HL-60/S4 treated with phorbol 12-myristate 13-acetate at 8.2 ng/mL for 4 days and 3 days (cell line): ENCODE results near the gene RSU1.

ENCODE experiments used
- in situ Hi-C: fragments of 300-500 bp; cut with MboI; formaldehyde crosslinking; loops from 2 replicates; pipeline ENCODE4 v1.15.0; 2022; ENCODE audit warnings: low sequenced_read_pairs

The RSU1 gene

GRCh38 chr10:16817125-16818019 is at the start of gene RSU1:
RSU1 (minus strand) TSS chr10:16817424; CDS start chr10:16817081, 343 bp downstream.
- in situ Hi-C loops = no loop called here

GRCh38 chr10:16866541-16867275 is 49.5 kb upstream of the RSU1 start:
- in situ Hi-C loops = no loop called here

DNA sequence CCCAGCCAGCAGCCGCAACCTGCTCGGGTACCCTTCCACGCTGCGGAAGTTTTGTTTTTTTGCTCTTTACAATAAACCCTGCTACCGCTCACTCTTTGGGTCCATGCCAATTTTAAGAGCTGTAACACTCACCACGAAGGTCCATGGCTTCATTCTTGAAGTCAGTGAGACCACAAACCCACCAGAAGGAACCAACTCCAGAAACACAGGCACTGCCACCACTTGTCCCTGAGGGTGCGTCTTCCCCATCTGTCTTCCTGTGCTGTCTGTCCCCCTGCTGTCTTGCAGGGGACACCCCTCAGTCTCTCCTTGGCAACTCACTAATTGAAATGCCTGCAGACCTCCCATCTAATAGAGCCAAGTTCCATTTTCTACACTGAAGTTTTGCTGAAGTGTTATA is 48.5 kb upstream of the RSU1 start:
- in situ Hi-C loops = no loop called here

DNA sequence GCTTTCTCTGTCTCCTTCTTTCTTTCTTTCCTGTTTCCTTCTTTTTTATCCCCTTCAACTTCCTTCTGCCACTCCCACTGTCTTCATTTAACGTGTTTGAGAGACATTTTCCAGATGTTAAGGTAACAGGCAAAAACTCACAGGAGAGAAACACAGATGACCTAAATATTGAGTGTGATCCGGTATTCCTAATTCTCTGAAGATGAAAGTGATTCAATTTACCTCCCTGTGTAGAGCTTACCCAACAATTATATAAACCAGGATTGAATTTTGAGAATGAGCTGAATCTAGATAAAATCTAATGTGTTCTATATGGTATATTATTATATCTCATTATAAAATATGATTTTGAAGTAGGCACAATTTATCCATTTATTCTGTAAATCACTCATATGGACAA is 46.5 kb upstream of the RSU1 start:
- in situ Hi-C loops = no loop called here

DNA sequence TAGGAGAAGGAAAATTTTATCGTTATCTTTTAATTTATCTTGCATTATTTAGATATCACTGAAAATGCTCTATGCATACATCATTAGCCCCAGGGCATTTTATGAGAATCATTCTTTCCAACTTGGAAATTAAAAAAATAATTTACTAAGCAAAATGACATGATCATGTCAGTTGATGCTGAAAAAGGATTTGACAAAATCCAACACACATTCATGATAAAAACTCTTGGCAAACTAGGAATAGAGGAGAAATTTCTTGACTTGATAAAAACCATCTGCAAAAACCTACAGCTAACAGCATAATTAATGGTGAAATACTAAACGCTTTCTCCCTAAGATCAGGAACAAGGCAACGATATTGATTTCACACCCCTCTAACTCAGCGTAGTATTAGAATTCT is 40.2 kb upstream of the RSU1 start:
- in situ Hi-C loops = no loop called here

DNA sequence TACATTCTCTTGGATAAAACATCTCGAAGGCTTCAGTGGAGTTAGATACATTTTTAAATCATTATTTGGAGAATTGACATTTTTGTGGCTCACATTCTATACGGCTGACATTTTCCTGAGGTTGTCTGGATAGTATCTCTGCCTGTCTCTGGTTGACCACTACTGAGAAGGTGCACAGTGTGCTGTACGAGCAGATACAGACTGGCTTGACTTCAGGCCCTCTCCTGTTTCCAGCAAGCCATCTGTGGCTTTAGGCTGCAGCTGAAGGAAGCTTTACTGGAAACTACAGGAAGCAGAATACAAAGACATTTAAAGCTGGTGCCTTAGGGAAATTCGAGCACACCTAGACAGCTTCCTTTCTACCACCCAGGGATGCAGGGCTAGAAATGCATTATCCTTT is 39.3 kb upstream of the RSU1 start:
- in situ Hi-C loops = no loop called here

DNA sequence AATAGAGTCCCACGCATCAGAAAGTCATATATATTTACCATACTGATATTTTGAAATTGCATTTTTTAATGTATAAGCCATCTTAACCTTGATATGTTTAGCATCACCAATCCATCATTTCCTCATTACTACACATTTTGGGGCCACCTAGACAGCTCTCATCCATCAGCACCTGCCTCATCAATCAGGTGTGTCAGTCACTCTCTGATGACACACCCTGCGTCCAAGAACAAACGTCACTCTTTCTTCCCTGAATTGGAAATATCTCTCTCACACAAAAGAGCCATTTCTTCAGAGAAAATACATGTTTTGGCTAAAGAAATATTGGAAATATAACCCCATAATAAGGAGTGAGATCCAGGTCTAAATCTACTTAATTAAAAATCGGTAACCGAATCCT is 38.9 kb upstream of the RSU1 start:
- in situ Hi-C loops = no loop called here

DNA sequence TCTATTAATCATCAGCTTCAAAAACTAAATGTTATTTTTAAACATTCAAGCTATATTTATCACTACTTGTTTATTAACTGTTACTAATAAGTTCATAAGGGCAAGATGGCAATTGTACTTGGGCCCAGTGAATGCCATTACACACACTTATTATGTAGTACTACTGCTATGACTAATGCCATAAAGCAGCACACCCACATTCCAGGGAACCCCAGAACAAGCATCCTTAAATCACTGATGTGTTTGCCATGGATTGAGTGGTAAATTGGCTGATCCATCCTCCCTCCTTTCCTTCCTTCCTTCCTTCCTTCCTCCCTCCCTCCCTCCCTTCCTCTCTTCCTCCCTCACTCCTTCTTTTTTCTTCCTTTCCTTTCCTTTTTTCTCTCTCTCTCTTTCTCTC is 37.4 kb upstream of the RSU1 start:
- in situ Hi-C loops = no loop called here

DNA sequence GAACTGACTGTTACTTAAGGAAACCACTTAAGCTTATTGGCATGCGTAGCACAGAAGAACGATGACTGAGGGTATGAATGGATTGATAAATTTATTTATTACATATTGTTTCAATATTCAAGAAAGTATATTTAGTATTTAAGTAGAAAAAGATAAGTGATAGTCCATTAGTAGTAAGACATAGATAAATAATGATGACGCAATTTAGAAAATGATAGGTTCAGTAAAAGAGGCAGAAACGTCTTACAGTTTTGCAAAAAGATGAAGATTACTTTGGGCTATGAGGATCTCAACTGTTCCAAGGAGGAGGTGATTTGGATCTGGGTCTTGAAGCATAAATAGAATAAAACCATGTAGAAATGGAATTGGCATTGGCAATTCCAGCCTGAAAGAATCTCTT is 36.6 kb upstream of the RSU1 start:
- in situ Hi-C loops = no loop called here

DNA sequence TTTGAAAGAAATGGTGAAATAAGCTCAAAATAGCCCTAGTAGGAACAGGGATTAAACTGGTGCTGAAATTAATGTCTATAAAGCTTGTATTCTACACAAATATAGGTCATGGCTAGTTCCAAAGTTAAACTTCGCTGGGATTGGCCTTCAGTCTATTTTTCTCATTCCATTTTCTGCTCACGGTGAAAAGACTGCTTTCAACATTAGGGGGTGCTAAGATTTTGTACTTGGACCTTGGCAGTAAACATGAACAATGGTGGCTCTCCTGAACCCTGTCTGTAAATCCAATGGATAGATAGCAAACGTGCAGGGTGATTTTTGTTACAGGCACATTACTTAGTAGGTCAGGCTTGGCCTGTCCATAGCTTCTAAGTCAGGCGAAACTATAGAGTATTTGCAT is 36.0 kb upstream of the RSU1 start:
- in situ Hi-C loops = no loop called here

DNA sequence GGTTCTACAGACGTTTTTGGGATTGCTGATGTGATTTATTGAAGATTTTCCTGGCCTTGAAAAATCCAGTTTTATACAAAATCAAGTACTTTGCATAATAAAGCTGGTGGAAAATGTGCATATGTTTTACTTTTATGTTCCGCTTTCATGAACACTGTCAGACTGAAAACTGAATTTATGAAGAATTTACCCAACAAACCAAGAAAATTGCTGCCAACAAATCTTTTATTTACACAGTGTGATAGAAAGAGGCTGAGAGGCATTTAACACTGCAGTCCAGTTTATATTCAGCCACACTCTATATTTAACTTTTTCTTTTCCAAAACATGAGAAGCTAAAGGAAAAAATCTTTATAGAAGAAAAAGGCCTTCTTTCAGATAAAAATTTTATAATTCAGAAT is 35.4 kb upstream of the RSU1 start:
- in situ Hi-C loops = no loop called here

GRCh38 chr10:16848562-16849154 is 31.4 kb upstream of the RSU1 start:
- in situ Hi-C loops = loop anchor here (5.0 to 25.0 kb wide), 2 partner anchors 404 to 589 kb away; no protein-coding TSS in a partner anchor

- in situ Hi-C loops = loop anchor here (5.0 to 25.0 kb wide), 2 partner anchors 405 to 590 kb away; no protein-coding TSS in a partner anchor
Measured at GRCh38 chr10:16847644-16848043, 30.4 kb upstream of the RSU1 start.

DNA sequence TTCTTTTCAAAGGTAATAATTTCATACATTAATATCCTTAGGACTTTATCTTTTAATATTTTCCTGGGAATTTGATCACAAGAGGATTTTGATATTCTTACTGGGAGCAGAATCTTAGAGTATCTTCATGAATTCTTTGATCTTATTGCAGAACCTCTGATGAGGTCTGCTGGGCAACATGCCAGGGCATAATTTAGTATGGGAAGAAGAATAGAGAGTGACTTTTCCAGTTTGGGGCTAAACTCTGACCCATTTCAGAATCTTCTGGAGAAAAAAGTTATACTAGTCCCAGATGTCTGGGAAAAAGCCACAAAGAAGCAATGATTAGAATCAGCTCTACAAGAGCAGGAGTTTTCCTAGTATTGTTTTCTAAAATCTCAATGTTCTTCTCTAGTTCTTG is 28.0 kb upstream of the RSU1 start:
- in situ Hi-C loops = loop anchor here (5.0 to 25.0 kb wide), 2 partner anchors 407 to 592 kb away; no protein-coding TSS in a partner anchor

- in situ Hi-C loops = loop anchor here (25.0 kb wide), 1 partner anchor 594 kb away; no protein-coding TSS in a partner anchor
Measured at GRCh38 chr10:16843252-16843870, 26.1 kb upstream of the RSU1 start.

- in situ Hi-C loops = loop anchor here (25.0 kb wide), 1 partner anchor 602 kb away; no protein-coding TSS in a partner anchor
Measured at GRCh38 chr10:16835228-16835627, 18.0 kb upstream of the RSU1 start.

GRCh38 chr10:16832351-16833080 is 15.3 kb upstream of the RSU1 start:
- in situ Hi-C loops = loop anchor here (25.0 kb wide), 1 partner anchor 605 kb away; no protein-coding TSS in a partner anchor

DNA sequence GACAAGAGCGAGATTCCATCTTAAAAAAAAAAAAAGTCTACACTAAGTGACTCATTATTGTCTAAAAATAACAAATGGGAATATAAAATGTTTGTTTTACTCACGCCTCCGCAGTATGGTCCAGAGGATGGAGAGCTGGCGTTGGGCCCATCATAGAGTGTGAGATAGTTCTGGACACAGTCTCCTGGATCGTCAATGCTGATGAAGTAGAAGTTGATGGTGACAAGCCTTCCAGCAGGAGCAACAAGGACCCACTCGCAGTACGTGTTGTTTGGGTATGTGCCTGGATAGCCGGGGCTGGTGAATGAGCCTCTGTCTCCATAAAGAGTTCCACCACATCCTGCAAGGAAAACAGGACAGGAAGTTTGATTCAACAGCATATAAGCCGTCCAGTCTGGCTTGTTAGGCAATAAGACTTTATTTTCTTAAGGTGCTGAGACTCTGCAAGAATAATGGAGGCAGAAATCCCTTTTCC is 11.5 kb upstream of the RSU1 start:
- in situ Hi-C loops = loop anchor here (25.0 kb wide), 1 partner anchor 609 kb away; no protein-coding TSS in a partner anchor

GRCh38 chr10:16828114-16828568 is 10.9 kb upstream of the RSU1 start:
- in situ Hi-C loops = loop anchor here (25.0 kb wide), 1 partner anchor 609 kb away; no protein-coding TSS in a partner anchor

DNA sequence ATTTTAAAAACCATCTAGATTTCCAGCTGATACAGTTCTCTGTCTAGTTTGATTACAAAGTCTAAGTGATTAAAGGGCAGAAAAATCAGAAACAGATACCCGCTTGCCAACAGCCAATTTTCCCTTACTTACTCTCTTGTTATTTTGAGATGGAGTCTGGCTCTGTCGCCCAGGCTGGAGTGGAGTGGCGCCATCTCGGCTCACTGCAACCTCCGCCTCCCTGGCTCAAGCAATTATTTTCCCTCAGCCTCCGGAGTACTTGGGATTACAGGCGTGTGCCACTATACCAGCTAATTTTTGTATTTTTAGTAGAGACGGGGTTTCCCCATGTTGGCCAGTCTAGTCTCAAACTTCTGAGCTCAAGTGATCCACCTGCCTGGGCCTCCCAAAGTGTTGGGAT is 10.2 kb upstream of the RSU1 start:
- in situ Hi-C loops = loop anchor here (25.0 kb wide), 1 partner anchor 610 kb away; no protein-coding TSS in a partner anchor
